Activated T-cell treated with anti-CD3 and anti-CD28 coated beads, Interleukin-2, amount 50 U/mL, for 72 hours (primary cell): Measurements from ENCODE around the gene FRG2B. TPM values are rescaled to one million over a fixed set of nuclear protein-coding genes. Genes with fewer than 3 reads are reported as not detected.

Experiments
- total RNA-seq, 2 donors: library from RNA; stranded (reverse); gene quantifications; one replicate each; pipeline ENCODE4 v1.2.3, GENCODE V29; 2022

FRG2B gene
- total RNA-seq, 2 donors from 2014 or later: not detected

Other genes starting within 250 kb of the FRG2B start
- gene PAOX, start 247.5 kb downstream of the FRG2B start, total RNA-seq: 10 to 100 TPM; 12.4 to 13.8 TPM
- 10 to 100 TPM; 58.0 to 67.2 TPM for gene MTG1, start 232.6 kb downstream of the FRG2B start, total RNA-seq
- gene SPRN, start 202.2 kb downstream of the FRG2B start, total RNA-seq: not detected
- gene SCART1, start 172.8 kb downstream of the FRG2B start, total RNA-seq: 1 to 10 TPM; 3.3 to 3.9 TPM
- gene CYP2E1, start 99.4 kb downstream of the FRG2B start, total RNA-seq: 1 to 10 TPM in 1 of 2 donors, under 1 TPM in 1; 0.83 to 1.4 TPM
- gene SYCE1, start 61.2 kb downstream of the FRG2B start, total RNA-seq: 1 to 10 TPM in 1 of 2 donors, under 1 TPM in 1; 0.37 to 3.2 TPM